WERI-Rb-1 (cell line): ENCODE measurements around the gene CCDC88A.
"Not testable (repeated sequence)": the region's sequence is repeated elsewhere in the genome, so short reads cannot be mapped to it uniquely, and the experiment has no call there.

Source experiments
- DNase-seq: peaks from one replicate; pipeline ENCODE4 v3.0.0-alpha.2; 2020
- H3K27ac ChIP-seq: fragments of 250-450 bp; sonication (Bioruptor Pico); 2 replicates; pipeline ENCODE4 v1.5.1; 2020; ENCODE audit warnings: mild to moderate bottlenecking, moderate library complexity
- H3K27me3 ChIP-seq: fragments of 250-450 bp; sonication (Bioruptor Pico); 2 replicates; pipeline ENCODE4 v1.5.1; 2021; ENCODE audit warnings: mild to moderate bottlenecking, low read depth, moderate library complexity; ENCODE audit not compliant: insufficient read depth, severe bottlenecking
- H3K36me3 ChIP-seq: fragments of 250-450 bp; sonication (Bioruptor Pico); 2 replicates; pipeline ENCODE4 v1.5.1; 2020; ENCODE audit warnings: mild to moderate bottlenecking, moderate library complexity
- H3K4me3 ChIP-seq: 2 replicates; pipeline ENCODE4 v1.5.1; 2011; ENCODE audit warnings: low read depth, mild to moderate bottlenecking, control low read depth, low read length
- H3K9me3 ChIP-seq: fragments of 250-450 bp; sonication (Bioruptor Pico); 2 replicates; pipeline ENCODE4 v1.5.1; 2021; ENCODE audit warnings: mild to moderate bottlenecking, moderate library complexity; ENCODE audit not compliant: severe bottlenecking
- CTCF ChIP-seq: IDR thresholded peaks from 2 replicates; pipeline ENCODE4 v1.5.1; 2011; ENCODE audit warnings: low read depth, mild to moderate bottlenecking, control low read depth, inconsistent platforms, low read length

CCDC88A gene

GRCh38 chr2:55252832-55253231 is 166.8 kb downstream of the CCDC88A start:
- peak; percentile 34 for DNase-seq
- TF ChIP-seq CTCF = no peak
- H3K36me3 ChIP-seq = peaks cover 33% of the 10 kb centered on the region
- no peaks in the 10 kb centered on the region for H3K27me3 ChIP-seq
- no peak overlapping the region for H3K27ac ChIP-seq
- no peaks in the 10 kb centered on the region for H3K9me3 ChIP-seq
- no peak overlapping the region for H3K4me3 ChIP-seq

GRCh38 chr2:55247025-55247424 is 172.6 kb downstream of the CCDC88A start:
- Histone ChIP-seq H3K27me3 (no peaks in the 10 kb centered on the region), H3K4me3 (no peak overlapping the region), H3K36me3 (peaks cover 63% of the 10 kb centered on the region), H3K27ac (no peak overlapping the region), H3K9me3 (no peaks in the 10 kb centered on the region)
- no peak for DNase-seq
- no peak for TF ChIP-seq CTCF

- Histone ChIP-seq H3K27me3 (no peaks in the 10 kb centered on the region), H3K36me3 (peaks cover 54% of the 10 kb centered on the region), H3K9me3 (no peaks in the 10 kb centered on the region), H3K27ac (no peak overlapping the region), H3K4me3 (no peak overlapping the region)
- no peak for DNase-seq
- TF ChIP-seq CTCF = no peak
Observed at GRCh38 chr2:55245411-55245810, 174.2 kb downstream of the CCDC88A start.

GRCh38 chr2:55242617-55243016 is 177.0 kb downstream of the CCDC88A start:
- DNase-seq = no peak
- no peak overlapping the region for H3K4me3 ChIP-seq
- H3K36me3 ChIP-seq = peaks cover 64% of the 10 kb centered on the region
- H3K27ac ChIP-seq = no peak overlapping the region
- TF ChIP-seq CTCF = no peak
- H3K9me3 ChIP-seq = no peaks in the 10 kb centered on the region
- no peaks in the 10 kb centered on the region for H3K27me3 ChIP-seq

- not testable (repeated sequence) for H3K27me3 ChIP-seq, H3K9me3 ChIP-seq, H3K27ac ChIP-seq, H3K4me3 ChIP-seq, DNase-seq
- H3K36me3 ChIP-seq = peaks cover 67% of the 10 kb centered on the region
Observed at GRCh38 chr2:55241582-55241981, 178.1 kb downstream of the CCDC88A start.

GRCh38 chr2:55239656-55240222 is 179.9 kb downstream of the CCDC88A start:
- Histone ChIP-seq H3K36me3 (peaks cover 66% of the 10 kb centered on the region), H3K27ac (no peak overlapping the region), H3K9me3 (no peaks in the 10 kb centered on the region), H3K4me3 (no peak overlapping the region), H3K27me3 (no peaks in the 10 kb centered on the region)
- no peak for DNase-seq
- no peak for TF ChIP-seq CTCF
